Measurements from ENCODE around the gene SLAMF7. TPM values are rescaled to one million over a fixed set of nuclear protein-coding genes. Genes with fewer than 3 reads are reported as not detected.

The SLAMF7 gene
- total RNA-seq, 1 experiment from 2014 or later: 2.6 TPM

DNA sequence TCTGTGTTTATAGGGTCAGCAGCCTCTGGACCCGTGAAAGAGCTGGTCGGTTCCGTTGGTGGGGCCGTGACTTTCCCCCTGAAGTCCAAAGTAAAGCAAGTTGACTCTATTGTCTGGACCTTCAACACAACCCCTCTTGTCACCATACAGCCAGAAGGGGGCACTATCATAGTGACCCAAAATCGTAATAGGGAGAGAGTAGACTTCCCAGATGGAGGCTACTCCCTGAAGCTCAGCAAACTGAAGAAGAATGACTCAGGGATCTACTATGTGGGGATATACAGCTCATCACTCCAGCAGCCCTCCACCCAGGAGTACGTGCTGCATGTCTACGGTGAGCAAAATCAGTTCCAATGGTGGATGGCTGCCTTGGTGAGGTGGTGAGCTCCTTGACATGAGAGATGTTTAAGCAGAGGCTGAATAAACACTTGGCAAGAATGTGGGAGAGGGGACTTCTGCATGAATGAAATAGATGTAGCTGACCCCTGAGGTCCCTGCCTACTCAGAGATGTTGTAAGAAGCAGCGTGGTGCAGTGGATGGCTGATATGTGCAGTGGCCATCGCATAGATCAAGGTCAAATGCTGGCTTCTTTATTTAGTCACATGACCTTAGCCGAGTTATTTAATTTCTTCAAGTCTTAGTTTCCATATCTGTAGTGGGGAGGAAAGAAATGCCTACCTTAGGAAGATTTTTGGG lies 9.3 kb downstream of the SLAMF7 start:
- intact Hi-C loops (cut with micrococcal nuclease; ENCODE audit: unreplicated experiment): no loop called here
- no peak overlapping the region for H3K27ac Mint-ChIP-seq (ENCODE audit: unreplicated experiment)
- TF ChIP-seq CTCF (IDR thresholded peaks at IDR 0.05; ENCODE audit: unreplicated experiment): no peak
- DNase-seq: no peak
- H3K4me3 Mint-ChIP-seq (ENCODE audit: low read depth, unreplicated experiment): no peak overlapping the region
- no peaks in the 10 kb centered on the region for H3K9me3 Mint-ChIP-seq (ENCODE audit: low read depth, unreplicated experiment)
- H3K4me1 Mint-ChIP-seq (ENCODE audit: low read depth, unreplicated experiment): peaks cover 29% of the 10 kb centered on the region
- peaks cover 8% of the 10 kb centered on the region for H3K36me3 Mint-ChIP-seq (ENCODE audit: insufficient read depth, unreplicated experiment)
- no TSS peak for BruUV-seq (replicated peaks)
- H3K27me3 Mint-ChIP-seq (ENCODE audit: unreplicated experiment): peaks cover 33% of the 10 kb centered on the region
- CTCF ChIA-PET: interaction anchor here (1.5 kb wide), 1 partner anchor 20 kb away, joined by 8 read pairs; no protein-coding TSS in a partner anchor

- Mint-ChIP-seq H3K27me3 (ENCODE audit: unreplicated experiment) (peaks cover 33% of the 10 kb centered on the region), H3K36me3 (ENCODE audit: insufficient read depth, unreplicated experiment) (peaks cover 8% of the 10 kb centered on the region), H3K9me3 (ENCODE audit: low read depth, unreplicated experiment) (no peaks in the 10 kb centered on the region), H3K27ac (ENCODE audit: unreplicated experiment) (no peak overlapping the region), H3K4me3 (ENCODE audit: low read depth, unreplicated experiment) (no peak overlapping the region), H3K4me1 (ENCODE audit: low read depth, unreplicated experiment) (peaks cover 29% of the 10 kb centered on the region)
- TF ChIP-seq CTCF (IDR thresholded peaks at IDR 0.05; ENCODE audit: unreplicated experiment): no peak
- peak; percentile 14 for DNase-seq
- no TSS peak for BruUV-seq (replicated peaks)
- intact Hi-C loops (cut with micrococcal nuclease; ENCODE audit: unreplicated experiment): no loop called here
- CTCF ChIA-PET: interaction anchor here (1.5 kb wide), 1 partner anchor 19 kb away, joined by 8 read pairs; no protein-coding TSS in a partner anchor
Observed at GRCh38 chr1:160748878-160749269, 9.8 kb downstream of the SLAMF7 start.

GRCh38 chr1:160750608-160751007 lies 11.6 kb downstream of the SLAMF7 start:
- Mint-ChIP-seq H3K36me3 (ENCODE audit: insufficient read depth, unreplicated experiment) (peaks cover 8% of the 10 kb centered on the region), H3K27me3 (ENCODE audit: unreplicated experiment) (peaks cover 33% of the 10 kb centered on the region), H3K4me1 (ENCODE audit: low read depth, unreplicated experiment) (peaks cover 29% of the 10 kb centered on the region), H3K9me3 (ENCODE audit: low read depth, unreplicated experiment) (no peaks in the 10 kb centered on the region), H3K4me3 (ENCODE audit: low read depth, unreplicated experiment) (no peak overlapping the region), H3K27ac (ENCODE audit: unreplicated experiment) (no peak overlapping the region)
- no peak for DNase-seq
- intact Hi-C loops (cut with micrococcal nuclease; ENCODE audit: unreplicated experiment): no loop called here
- no peak for TF ChIP-seq CTCF (IDR thresholded peaks at IDR 0.05; ENCODE audit: unreplicated experiment)
- CTCF ChIA-PET: no interaction called here
- no TSS peak for BruUV-seq (replicated peaks)

GRCh38 chr1:160752406-160752805 lies 13.4 kb downstream of the SLAMF7 start:
- DNase-seq: no peak
- Mint-ChIP-seq H3K36me3 (ENCODE audit: insufficient read depth, unreplicated experiment) (peaks cover 8% of the 10 kb centered on the region), H3K9me3 (ENCODE audit: low read depth, unreplicated experiment) (no peaks in the 10 kb centered on the region), H3K27me3 (ENCODE audit: unreplicated experiment) (peaks cover 33% of the 10 kb centered on the region), H3K27ac (ENCODE audit: unreplicated experiment) (no peak overlapping the region), H3K4me1 (ENCODE audit: low read depth, unreplicated experiment) (peaks cover 16% of the 10 kb centered on the region), H3K4me3 (ENCODE audit: low read depth, unreplicated experiment) (no peak overlapping the region)
- intact Hi-C loops (cut with micrococcal nuclease; ENCODE audit: unreplicated experiment): no loop called here
- TF ChIP-seq CTCF (IDR thresholded peaks at IDR 0.05; ENCODE audit: unreplicated experiment): no peak
- CTCF ChIA-PET: no interaction called here
- no TSS peak for BruUV-seq (replicated peaks)
